Stimulated activated CD8-positive, alpha-beta memory T cell treated with anti-CD3 and anti-CD28 coated beads, Interleukin-4, amount 100 ng/mL, for 1 hour (primary cell): ENCODE measurements around the gene NOL4L.
"Not testable (repeated sequence)": the region's sequence is repeated elsewhere in the genome, so short reads cannot be mapped to it uniquely, and the experiment has no call there.

Source experiments
- DNase-seq, 2 donors: peaks; one replicate each; pipeline ENCODE4 v3.0.0-alpha.2; 2020; ENCODE audit warnings: low read depth in 2 of 2, low spot score in 1 of 2

Gene NOL4L

DNA sequence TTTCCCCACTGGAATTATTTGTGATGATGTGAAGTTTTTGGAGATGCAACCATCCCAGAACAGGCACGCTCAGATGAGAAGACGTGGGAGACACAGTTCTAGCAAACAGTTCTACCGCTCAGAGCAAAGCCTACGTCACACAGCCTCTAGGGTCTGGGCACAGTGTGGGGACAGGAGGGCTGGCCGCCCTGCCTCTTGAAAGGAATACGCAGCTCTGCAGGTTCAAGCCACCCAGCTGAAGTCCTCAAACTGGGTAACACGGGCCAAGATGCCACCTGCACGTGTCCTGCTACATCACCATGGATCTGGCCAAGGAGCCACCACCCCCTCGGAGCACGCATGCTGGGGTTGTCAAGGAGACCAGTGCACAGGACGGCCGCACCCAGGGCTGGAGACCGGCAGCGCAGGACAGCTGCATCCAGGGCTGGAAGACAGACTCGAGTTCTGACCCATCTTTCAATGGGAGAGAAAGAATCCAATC, 75.0 kb downstream of the NOL4L start:
- DNase-seq, result no peak

DNA sequence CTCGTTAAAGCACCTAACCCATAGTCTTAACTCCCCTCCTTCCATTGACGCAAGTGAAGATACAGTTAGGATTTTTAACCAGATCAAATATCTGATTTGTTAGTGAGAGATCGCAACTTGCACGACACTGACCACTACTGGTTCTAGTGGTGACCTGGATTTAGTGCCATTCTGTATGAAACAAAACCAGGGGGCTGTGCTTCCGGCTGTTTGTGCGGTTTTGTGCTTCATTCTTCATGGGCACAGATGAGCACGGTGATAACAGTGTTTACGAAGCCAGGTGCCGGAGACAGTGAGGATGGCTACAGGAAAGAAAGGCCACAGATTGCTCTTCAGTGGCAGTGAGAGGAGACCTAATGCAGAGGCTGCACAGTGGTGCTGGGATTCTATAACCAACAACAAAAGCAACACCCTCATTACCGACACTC, 75.5 kb downstream of the NOL4L start:
- peak in 1 of 2 donors; percentile 37 for DNase-seq

GRCh38 chr20:32508775-32509119, 76.4 kb downstream of the NOL4L start:
- no peak for DNase-seq

- no peak for DNase-seq
Measured at GRCh38 chr20:32507998-32508774, 76.9 kb downstream of the NOL4L start.

DNA sequence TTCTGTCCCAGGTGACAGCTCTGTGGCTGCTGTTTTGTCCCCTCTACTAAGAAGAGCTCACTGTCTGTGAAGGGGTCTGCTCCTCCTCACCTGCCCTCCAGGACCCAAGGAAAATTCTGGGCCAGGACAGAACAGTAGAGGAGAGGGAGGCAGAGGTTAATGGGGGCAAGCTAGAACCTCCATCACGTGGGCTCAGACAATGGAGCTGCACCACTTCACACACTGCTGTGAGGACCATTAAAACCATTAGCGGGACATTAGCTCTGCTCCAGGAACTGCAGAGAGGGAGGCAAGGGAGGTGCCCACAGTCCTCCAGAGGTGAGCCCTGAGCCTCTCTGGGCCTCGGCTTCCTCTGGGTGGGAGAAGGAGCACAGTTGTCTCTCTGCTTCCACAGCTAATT, 78.4 kb downstream of the NOL4L start:
- DNase-seq, result no peak

DNA sequence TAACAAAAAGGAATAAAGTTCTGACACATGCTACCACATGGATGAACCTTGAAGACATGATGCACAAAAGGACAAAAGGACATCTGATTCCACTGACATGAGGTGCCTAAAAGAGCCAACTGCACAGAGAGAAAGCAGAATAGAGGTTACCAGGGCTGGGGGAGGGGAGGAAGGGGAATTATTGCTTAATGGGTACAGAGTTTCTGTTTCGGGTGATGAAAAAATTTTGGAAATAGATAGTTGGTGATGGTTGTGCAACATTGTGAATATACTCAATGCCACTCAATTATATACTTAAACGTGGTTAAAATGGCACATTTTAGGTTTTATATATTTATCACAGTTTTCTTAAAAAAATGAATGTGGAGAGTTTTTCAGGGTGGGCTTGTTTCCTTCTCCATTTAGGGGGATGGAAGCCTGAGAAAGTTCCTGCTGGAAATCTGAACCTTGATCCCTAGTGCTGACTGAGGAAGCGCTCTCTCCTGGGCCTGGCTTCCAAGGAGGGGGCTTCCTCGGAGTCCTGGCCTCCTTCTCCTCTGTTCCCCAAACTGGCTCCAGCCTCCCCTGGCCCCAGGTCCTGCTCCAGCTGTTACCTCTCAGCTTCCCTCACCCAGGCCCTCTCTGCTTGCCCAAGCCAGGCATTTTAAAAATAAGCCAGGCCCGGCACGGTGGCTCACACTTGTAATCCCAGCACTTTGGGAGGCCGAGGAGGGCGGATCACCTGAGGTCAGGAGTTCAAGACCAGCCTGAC, 79.2 kb downstream of the NOL4L start:
- no peak for DNase-seq

- DNase-seq, result no peak
Measured at GRCh38 chr20:32501709-32502108, 83.4 kb downstream of the NOL4L start.

DNA sequence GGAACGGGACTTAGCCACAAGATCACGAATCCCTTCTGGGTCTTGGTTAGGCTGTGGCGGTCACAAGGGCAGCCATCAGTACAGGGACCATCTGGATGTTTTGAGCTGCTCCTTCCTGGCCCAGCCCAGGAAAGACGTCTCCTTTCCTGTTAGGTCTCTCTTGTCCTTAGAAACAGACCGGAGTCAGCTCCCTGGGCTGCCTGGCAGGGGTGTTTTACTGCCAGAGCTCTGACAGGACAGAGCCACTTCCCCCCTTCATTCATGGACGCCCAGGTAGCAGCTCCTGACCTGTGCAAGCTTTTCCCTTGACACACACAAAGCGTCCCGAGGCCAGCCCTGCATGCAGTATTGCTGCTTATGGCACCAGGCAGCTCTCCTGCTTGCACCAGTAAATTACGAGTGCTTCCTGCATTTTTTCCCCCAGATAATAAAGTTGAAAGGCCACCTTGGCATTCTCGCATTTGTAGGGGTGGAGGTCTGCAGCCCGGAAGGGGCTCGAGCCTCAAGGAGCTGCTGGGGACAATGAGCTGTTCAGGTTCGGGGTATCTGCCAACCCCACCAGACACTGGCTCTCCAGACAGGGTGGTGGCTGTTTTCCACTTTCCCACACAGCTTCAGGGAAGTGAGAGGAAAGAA, 87.4 kb downstream of the NOL4L start:
- no peak for DNase-seq

GRCh38 chr20:32496811-32497533, 88.2 kb downstream of the NOL4L start:
- no peak for DNase-seq

DNA sequence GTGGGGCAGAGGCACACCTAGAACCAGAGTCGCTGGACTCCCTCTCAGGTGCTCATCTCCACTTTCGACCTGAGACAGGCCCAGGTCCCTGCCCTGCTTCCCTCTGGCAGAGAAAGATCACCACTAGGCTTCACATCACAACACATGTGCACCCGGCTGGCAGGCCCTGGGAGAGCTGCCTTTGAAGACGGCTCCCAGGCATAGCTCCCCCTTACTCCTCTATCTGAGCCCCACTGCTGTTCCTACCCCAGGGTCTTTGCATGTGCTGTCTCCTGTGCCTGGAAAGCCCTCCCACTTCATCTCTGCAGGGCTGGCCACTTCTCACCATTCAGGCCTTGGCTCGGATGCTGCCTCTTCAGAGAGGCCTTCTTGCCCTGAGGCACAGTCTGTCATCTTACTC, 89.2 kb downstream of the NOL4L start:
- no peak for DNase-seq

- DNase-seq, result no peak
Measured at GRCh38 chr20:32495217-32495565, 89.9 kb downstream of the NOL4L start.

GRCh38 chr20:32494483-32495216, 90.5 kb downstream of the NOL4L start:
- DNase-seq, result no peak

GRCh38 chr20:32493356-32493755, 91.8 kb downstream of the NOL4L start:
- DNase-seq, result no peak

DNA sequence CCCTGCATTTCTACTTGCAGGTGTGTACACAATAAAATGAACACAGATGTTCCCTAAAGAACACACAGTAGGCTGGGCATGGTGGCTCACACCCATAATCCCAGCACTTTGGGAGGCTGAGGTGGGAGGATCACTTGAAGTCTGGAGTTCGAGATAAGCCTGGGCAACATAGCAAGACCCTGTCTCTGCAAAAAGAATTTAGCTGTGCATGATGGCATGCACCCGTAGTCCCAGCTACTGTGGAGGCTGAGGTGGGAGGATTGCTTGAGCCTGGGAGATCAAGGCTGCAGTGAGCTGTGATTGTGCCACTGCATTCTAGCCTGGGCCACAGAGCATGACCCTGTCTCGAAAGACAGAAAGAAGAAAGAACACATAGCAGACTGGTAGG, 93.4 kb downstream of the NOL4L start:
- not testable (repeated sequence) for DNase-seq

DNA sequence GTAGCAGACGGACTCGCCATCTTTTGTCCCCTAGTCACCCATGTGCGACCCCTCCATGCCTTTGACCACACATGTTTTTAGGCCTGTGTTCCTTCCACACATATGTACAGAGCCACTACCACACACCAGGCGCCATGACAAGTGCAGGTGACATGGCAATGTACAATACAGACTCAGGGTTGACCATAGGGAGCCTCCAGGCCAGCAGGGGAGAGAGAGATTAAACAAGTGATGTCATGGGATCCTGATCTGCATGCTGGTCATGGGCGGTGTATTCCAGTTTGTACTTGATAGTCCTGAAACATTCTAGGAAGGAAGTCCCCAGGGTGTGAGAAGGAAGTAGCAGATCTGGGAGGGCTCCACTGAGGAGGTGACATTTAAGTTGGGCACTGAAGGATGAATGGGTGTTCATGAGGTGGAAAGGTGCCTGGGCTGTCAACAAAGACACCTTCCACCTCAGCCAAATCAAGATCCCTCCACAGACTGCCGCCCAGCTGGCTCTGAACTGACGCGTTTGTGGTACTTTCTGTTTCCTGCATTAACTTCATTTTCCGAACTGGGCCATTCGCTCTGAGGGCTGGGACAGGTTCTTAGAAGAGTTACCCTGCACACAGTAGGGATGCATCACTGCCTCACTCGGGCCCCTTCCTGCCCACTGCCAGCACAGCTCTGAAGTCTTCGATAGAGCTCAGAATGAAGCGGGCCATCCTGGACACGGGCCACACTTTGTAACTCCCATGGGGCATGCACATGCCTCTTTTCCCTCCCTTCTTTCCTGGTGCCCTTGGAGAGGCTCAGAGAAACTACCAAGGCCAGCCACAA, 94.0 kb downstream of the NOL4L start:
- no peak for DNase-seq

DNA sequence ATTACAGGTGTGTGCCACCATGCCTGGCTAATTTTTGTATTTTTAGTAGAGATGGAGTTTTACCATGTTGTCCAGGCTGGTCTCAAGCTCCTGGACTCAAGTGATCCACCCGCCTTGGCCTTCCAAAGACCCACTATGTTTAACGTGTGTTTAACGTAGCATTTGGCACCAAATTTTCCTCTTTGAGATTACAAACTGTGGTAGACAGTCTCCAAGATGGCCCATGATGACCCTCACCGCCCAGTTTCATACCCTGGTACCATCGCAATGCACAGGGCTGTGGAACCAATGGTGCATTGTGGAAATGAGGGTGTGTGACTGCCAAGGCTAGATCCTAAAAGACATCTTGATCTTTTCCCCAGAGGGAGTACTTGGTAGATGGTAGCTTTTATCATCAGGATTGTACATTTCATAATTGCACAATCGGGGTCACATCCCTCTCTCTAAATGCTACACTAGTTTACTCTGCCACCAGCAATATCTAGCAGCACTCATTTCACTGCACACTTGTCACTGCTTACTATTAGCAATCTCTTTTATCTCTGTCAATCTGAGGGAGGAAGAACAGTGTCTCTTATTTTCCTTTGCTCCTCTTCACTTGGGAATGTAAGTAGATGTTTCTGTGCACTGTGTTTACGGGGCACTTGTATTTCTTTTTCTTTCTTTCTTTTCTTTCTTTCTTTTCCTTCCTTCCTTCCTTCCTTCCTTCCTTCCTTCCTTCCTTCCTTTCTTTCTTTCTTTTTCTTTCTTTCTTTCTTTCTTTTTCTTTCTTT, 96.9 kb downstream of the NOL4L start:
- DNase-seq, result no peak

DNA sequence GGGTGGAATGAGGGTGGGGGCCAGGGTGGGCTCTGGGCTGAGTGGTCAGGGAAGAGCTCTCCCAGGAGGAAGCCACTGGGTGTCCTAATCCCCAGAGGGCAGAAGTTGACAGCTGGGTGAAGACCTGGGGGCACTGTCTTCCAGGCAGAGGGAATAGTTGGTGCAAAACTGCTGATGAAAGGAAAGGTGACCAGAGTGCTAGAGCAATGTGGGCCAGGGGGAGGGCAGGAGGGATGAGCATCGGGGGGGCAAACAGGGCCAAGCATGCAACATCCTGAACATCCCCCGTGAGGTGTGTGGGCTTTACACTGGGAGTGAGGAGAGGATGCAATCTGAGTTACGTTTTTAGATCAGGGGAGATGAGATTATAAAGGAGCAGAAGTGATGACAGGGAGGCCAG, 97.8 kb downstream of the NOL4L start:
- DNase-seq, result no peak

DNA sequence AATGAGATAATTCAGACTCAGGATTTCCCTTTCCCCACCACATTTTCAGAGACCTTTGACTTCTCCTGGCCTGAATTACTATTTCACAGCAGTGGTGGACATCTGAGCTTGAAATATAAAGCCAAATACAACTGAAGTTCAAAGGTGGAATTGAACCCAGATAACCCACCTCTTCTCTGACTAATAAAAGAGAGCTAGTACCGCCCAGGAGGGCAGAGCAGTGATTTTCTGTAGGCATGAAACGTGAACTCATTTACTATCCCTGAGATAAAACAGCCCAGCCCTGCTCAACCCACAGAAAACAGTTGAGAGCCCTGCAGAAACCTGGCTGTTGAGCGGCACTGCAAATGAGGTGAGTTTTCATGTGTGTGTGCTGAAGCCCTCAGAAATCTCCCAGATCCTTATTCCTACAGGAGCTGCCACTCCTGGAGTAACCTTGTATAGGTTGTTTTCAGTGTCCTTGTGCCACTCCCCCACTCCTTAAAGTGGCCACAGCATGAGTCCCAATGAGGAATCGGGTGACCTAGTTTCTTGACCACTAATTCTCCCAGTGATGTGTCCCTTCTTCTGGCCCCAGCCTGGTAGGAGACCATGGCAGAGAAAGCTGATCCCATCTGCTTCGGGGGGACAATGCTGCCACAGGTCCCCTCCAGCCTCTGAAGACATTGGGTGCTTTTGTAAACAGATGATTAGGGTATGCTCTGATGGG, 99.2 kb downstream of the NOL4L start:
- no peak for DNase-seq
